ENCODE results near the gene RP2.

The RP2 gene

GRCh38 chrX:46844913-46845312 lies 8.1 kb downstream of the RP2 start:
- DNase-seq, result no peak

DNA sequence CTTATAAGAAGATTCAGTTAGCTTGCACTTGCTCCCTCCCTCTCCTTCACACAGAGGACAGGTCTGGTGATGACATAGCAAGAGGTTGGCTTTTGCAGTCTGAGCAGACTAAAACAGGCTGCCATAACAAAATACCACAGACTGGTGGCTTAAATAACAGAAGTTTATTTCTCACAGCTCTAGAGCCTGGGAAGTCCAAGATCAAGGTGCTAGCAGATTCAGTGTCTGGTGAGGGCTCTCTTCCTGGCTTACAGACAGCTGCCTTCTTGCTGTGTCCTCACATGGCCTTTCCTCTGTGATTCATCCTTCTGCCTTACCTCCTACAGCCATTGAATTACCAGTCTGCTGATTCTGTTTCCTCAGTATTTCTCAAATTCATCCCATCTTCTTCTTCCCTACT lies 13.1 kb downstream of the RP2 start:
- peak; percentile 50 for DNase-seq

DNA sequence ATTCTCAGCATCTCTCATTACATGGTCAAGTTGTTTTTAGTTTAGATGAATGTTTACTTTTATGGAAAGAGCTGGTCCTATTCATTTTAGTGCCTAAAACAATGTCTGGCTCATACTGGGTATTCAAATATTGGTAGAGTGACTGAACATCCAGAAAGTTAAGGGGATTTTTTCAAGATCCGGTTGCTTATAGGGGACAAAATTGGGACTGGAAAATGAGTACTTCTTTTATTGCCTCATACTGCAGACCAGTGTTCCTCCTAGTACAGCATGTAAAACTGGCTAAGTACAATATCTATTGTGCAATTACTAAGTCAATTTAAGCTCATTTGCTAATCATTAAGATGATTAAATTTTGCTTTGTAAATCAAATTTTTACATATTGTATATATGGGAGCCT lies 13.9 kb downstream of the RP2 start:
- no peak for DNase-seq

DNA sequence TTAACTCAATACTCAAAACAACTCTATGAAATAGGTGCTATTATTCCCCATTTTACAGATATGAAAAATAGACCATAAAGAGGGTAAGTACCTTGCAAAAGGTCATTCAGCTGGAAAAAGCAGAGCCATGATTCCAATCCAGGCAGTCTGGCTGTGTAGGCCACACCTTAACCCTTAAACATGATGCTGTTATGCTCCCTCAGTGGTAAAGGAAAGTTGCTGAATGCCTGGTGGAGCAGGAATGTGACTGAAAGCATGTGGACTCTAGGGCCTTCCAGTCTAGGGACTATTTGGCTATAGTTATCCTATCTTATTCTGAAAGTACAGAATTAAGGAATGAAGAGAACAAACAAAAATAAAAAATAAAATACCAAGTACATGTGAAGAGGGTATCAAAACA lies 19.6 kb downstream of the RP2 start:
- no peak for DNase-seq

DNA sequence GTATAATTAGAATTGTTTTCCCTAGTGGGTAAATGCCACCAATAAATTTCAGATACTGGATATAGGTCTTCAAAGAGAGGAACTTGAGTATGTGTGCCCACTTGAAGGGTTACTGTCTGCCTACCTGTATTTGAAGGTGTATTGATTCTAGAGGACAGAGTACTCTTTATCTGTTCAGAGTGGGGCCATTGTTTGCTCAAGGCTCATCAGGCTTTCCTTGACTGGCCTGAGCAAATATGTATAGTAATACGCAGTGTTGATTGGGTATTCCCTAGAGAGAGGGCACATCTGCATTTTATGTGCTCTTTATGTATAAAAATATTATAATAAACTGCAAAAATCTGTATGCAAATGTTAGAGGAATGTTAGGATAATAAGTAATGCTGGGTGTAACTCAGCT lies 23.7 kb downstream of the RP2 start:
- DNase-seq, result no peak

- no peak for DNase-seq
Observed at GRCh38 chrX:46863072-46863471, 26.2 kb downstream of the RP2 start.

DNA sequence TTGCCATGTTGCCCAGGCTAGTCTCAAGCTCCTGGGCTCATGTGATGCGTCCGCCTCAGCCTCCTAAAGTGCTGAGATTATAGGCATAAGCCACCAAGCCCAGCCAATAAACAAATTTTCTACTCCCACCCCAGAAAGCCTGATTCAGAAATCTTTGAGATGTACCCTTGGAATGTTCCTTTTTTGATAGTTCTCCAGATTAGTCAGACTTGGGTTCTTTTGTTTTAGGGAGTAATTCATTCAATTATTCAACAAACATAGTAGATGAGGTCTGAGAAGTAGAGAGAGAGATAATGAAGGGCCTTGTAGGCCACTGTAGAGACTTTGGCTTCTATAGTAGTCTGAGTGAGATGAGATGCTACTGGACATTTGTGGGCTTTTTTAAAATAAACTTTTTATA lies 27.8 kb downstream of the RP2 start:
- no peak for DNase-seq

DNA sequence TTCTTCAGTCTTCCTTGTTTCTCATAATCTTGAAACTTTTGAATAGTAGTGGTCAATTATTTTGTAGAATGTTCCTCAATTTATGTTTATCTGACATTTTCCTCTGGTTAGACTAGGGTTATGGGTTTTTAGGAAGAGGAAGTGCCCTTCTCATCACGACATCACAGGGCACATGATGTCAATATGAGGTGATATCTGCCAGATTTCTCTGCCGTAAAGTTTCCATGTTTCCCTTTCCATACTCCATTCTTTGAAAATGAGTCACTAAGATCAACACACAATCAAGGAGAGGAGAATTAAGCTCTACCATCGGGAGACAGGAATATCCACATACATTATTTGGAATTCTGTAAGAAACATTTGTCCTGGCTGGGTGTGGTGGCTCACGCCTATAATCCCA lies 28.4 kb downstream of the RP2 start:
- no peak for DNase-seq

DNA sequence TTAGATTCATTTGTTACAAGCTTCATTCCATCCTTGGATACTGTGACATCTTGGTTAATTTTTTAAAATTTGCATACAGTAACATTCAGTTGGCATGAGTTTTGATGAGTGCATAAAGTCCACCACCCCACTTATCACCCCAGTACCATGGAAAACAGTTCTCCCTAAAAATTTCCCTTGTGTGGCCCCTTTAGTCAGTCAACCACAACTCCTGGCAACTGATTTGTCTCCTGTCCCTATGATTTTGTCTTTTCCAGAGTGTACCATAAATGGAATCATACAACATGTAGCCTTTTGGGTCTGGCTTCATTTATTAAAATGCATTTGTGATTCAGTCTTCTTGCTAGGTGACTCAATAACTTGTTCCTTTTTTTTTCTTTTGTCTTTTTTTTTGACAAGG lies 29.9 kb downstream of the RP2 start:
- DNase-seq, result no peak

GRCh38 chrX:46873746-46874145 lies 36.9 kb downstream of the RP2 start:
- DNase-seq, result no peak

DNA sequence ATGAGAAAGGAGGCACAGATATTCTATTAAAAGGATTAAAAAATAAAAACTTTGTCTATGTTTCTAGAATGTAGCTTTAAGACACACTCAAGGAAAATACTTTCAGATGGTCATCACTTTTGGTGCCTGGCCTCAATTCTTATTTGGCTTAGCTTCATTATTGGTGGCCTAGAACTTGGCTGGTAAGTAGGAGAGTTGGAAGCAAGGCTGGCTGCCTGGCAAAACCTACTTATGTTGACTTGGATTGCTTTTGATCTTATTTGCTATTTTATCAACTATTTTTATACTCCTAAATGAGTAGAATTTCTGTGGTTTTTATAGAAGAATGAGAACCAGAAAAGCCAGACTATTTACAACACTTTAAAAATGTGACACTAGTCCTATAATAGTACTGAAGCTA lies 40.1 kb downstream of the RP2 start:
- no peak for DNase-seq

GRCh38 chrX:46882266-46882665 lies 45.4 kb downstream of the RP2 start:
- peak; percentile 21 for DNase-seq

- no peak for DNase-seq
Observed at GRCh38 chrX:46884799-46885198, 48.0 kb downstream of the RP2 start.

DNA sequence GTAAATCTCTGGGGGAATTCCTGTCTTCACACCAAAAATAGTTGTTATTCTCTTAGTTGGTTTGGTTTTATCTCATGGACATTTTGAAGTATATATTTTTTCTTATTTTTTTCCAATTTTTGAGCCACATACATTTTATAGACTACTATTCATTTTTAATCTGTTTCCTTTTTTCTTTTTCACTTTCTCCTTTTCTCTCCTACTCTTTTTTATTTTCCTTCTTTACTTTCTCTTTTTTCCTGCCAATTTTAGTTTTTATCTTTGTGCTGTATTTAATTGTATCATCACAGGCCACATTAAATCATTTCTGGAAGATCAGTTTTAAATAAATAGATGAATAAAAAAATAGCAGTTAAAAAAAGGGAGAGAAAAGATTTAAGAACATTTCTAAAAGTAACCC lies 61.4 kb downstream of the RP2 start:
- no peak for DNase-seq

GRCh38 chrX:46903458-46904242 lies 66.8 kb downstream of the RP2 start:
- peak; percentile 94 for DNase-seq

GRCh38 chrX:46904626-46905025 lies 67.8 kb downstream of the RP2 start:
- no peak for DNase-seq

- DNase-seq, result no peak
Observed at GRCh38 chrX:46910415-46910814, 73.6 kb downstream of the RP2 start.

DNA sequence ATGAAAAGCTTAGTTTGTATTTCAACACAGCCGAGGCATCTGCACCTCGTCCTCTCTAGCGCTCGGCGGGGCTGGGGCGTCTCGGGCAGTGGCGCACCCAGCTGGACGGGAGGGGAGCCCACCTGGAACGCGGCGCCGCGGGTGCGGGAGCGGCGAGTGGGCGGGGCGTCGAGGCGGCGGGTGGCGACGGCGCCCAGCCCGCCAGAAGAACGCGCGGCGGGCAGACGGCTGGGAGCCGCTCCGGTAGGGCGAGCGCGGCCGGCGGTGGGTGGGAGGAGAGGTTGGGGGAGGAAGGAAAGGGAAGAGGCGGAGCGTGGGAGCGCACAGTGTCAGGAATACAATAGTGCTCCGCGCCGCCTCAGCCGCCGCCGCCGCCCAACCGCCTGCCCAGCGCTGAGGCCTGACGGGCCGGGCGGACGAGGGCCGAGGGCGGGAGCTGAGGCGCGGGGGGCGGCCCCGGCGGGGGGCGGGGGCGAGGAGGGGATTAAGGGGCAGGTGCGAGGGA lies 75.3 kb downstream of the RP2 start, which contains the start of gene JADE3:
Gene JADE3 (plus strand): TSS at position 324 of the 505 bp plus-strand sequence. CDS start 72,474 bp downstream, outside the sequence.
- peak; percentile 63 for DNase-seq

- DNase-seq, result no peak
Observed at GRCh38 chrX:46912603-46913491, 76.0 kb downstream of the RP2 start.

GRCh38 chrX:46913667-46914066 lies 76.8 kb downstream of the RP2 start:
- DNase-seq, result no peak

GRCh38 chrX:46916273-46916672 lies 79.4 kb downstream of the RP2 start:
- no peak for DNase-seq

DNA sequence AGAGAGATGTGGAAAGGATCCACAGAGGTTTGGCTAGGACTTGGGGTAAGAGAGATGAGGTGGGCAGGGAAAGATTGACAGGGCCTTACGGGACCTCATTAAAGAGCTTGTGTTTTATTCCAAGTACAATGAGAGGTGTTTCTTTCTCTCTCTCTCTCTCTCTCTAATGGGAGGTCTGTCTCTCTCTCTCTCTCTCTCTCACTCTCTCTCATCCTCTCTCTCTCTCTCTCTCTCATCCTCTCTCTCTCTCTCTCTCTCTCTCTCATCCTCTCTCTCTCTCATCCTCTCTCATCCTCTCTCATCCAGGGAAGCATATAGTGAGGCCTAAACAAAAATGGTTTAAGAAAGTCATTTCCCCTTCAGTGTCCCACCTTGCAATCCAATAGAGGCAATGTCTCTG lies 80.8 kb downstream of the RP2 start:
- DNase-seq, result no peak

DNA sequence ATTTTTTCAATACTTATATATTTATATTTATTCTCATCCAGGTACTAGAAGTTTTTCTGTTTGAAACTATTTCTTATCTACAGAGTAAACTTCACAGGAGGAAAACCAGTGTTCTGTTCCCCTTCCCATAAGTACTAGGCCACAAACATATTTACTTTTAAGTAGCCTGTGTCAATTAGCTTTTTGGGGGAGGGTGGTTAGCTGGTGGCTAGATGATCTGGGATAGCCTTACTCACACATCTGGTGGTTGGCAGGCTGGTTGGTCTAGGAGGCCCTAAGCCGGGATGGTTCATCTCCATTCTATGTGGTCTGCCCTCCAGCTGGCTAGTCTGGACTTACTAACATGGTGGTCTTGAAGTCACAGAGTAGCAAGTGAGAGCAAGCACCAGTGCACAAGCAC lies 81.6 kb downstream of the RP2 start:
- no peak for DNase-seq

DNA sequence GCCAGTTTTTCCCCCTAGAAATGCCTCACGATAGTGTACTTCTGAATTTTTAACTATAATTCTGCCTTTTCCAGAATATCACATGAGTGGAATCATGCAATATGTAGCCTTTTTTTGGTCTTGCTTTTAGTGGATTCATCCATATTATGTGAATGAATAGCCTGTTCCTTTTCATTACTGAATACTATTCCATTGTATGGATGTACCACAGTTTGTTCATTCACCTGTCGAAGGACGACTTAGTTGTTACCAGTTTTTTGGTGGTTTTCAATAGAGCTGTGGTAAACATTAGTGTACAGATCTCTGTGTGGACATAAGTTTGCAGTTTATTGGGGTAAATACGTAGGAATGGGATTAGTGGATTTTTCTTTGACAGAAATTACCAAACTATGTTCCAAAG lies 83.4 kb downstream of the RP2 start:
- DNase-seq, result no peak
